HG03354 (cell line): ENCODE results near the gene PCDH15.
"Not testable (repeated sequence)": the region's sequence is repeated elsewhere in the genome, so short reads cannot be mapped to it uniquely, and the experiment has no call there.

Experiments used
- ATAC-seq: cut with Tn5 transposase; IDR thresholded peaks from one replicate; pipeline ENCODE4 v1.9.1; 2021; ENCODE audit warnings: mild to moderate bottlenecking; ENCODE audit not compliant: unreplicated experiment, poor library complexity, severe bottlenecking

PCDH15 gene

GRCh38 chr10:54063514-54063913, 737.5 kb downstream of the PCDH15 start:
- ATAC-seq: no peak

GRCh38 chr10:54060572-54060971, 740.5 kb downstream of the PCDH15 start:
- ATAC-seq: no peak

- ATAC-seq: no peak
Measured at GRCh38 chr10:54057357-54057756, 743.7 kb downstream of the PCDH15 start.

GRCh38 chr10:54026340-54026739, 774.7 kb downstream of the PCDH15 start:
- no peak for ATAC-seq

- ATAC-seq: no peak
Measured at GRCh38 chr10:54011117-54011516, 789.9 kb downstream of the PCDH15 start.

- no peak for ATAC-seq
Measured at GRCh38 chr10:54010337-54010933, 790.6 kb downstream of the PCDH15 start.

- no peak for ATAC-seq
Measured at GRCh38 chr10:54009672-54010071, 791.4 kb downstream of the PCDH15 start.

- ATAC-seq: no peak
Measured at GRCh38 chr10:54002077-54002476, 799.0 kb downstream of the PCDH15 start.

GRCh38 chr10:53997953-53998352, 803.1 kb downstream of the PCDH15 start:
- ATAC-seq: no peak

- no peak for ATAC-seq
Measured at GRCh38 chr10:53990799-53991238, 810.2 kb downstream of the PCDH15 start.

GRCh38 chr10:53983431-53983830, 817.6 kb downstream of the PCDH15 start:
- ATAC-seq: no peak

- no peak for ATAC-seq
Measured at GRCh38 chr10:53980210-53980609, 820.8 kb downstream of the PCDH15 start.

- ATAC-seq: no peak
Measured at GRCh38 chr10:53978301-53978700, 822.7 kb downstream of the PCDH15 start.

- no peak for ATAC-seq
Measured at GRCh38 chr10:53977267-53977666, 823.8 kb downstream of the PCDH15 start.

GRCh38 chr10:53957401-53957800, 843.6 kb downstream of the PCDH15 start:
- ATAC-seq: no peak

GRCh38 chr10:53955091-53955490, 845.9 kb downstream of the PCDH15 start:
- ATAC-seq: no peak

- ATAC-seq: no peak
Measured at GRCh38 chr10:53952698-53953630, 848.1 kb downstream of the PCDH15 start.

- ATAC-seq: no peak
Measured at GRCh38 chr10:53939654-53940053, 861.4 kb downstream of the PCDH15 start.

- ATAC-seq: no peak
Measured at GRCh38 chr10:53930648-53931047, 870.4 kb downstream of the PCDH15 start.

GRCh38 chr10:53924051-53924700, 876.9 kb downstream of the PCDH15 start:
- ATAC-seq: not testable (repeated sequence)

GRCh38 chr10:53918755-53919154, 882.3 kb downstream of the PCDH15 start:
- no peak for ATAC-seq
